ENCODE measurements around the gene ANKFN1.

- TF ChIP-seq CTCF (IDR thresholded peaks at IDR 0.05) (no peak), POLR2A (IDR thresholded peaks at IDR 0.05) (no peak)
These were observed 404.4 kb downstream of the ANKFN1 start for GRCh38 chr17:56557682-56558081.
